Measurements from ENCODE around the gene KRT9. TPM values are rescaled to one million over a fixed set of nuclear protein-coding genes. Genes with fewer than 3 reads are reported as not detected.

The KRT9 gene
- total RNA-seq, 1 experiment from 2014 or later = not detected

GRCh38 chr17:41595585-41595984 is 23.7 kb upstream of the KRT9 start:
- no peaks in the 10 kb centered on the region for H3K36me3 ChIP-seq (ENCODE audit: insufficient read depth, low read length, poor library complexity, severe bottlenecking)
- no peaks in the 10 kb centered on the region for H3K9me3 ChIP-seq (ENCODE audit: low read depth, low read length, poor library complexity, severe bottlenecking)
- CTCF ChIA-PET = no interaction called here
- no peaks in the 10 kb centered on the region for H3K27me3 ChIP-seq (replicated peaks; ENCODE audit: insufficient read depth, low read depth, low read length, poor library complexity)
- intact Hi-C loops (cut with micrococcal nuclease; ENCODE audit: unreplicated experiment) = no loop called here
- H3K4me3 ChIP-seq (ENCODE audit: low read depth, low read length, poor library complexity, severe bottlenecking) = no peak overlapping the region
- POLR2A ChIA-PET (ENCODE audit: low non-redundant PET) = no interaction called here
- H3K4me1 ChIP-seq (ENCODE audit: insufficient read depth, low read length, poor library complexity, severe bottlenecking) = no peaks in the 10 kb centered on the region
- BruUV-seq (replicated peaks) = no TSS peak
- no peak for DNase-seq (ENCODE audit: low spot score)
- no peak for TF ChIP-seq CTCF (conservative IDR thresholded peaks at IDR 0.05; ENCODE audit: low read depth, low read length)
- TF ChIP-seq EZH2 (IDR thresholded peaks at IDR 0.05; ENCODE audit: borderline replicate concordance, low read depth, low read length, poor library complexity, severe bottlenecking) = no peak
- no peak overlapping the region for H3K27ac ChIP-seq (ENCODE audit: low read depth, low read length, poor library complexity, severe bottlenecking)

- intact Hi-C loops (cut with micrococcal nuclease; ENCODE audit: unreplicated experiment) = no loop called here
- Histone ChIP-seq H3K4me3 (ENCODE audit: low read depth, low read length, poor library complexity, severe bottlenecking) (no peak overlapping the region), H3K4me1 (ENCODE audit: insufficient read depth, low read length, poor library complexity, severe bottlenecking) (no peaks in the 10 kb centered on the region), H3K27me3 (replicated peaks; ENCODE audit: insufficient read depth, low read depth, low read length, poor library complexity) (no peaks in the 10 kb centered on the region), H3K9me3 (ENCODE audit: low read depth, low read length, poor library complexity, severe bottlenecking) (no peaks in the 10 kb centered on the region), H3K27ac (ENCODE audit: low read depth, low read length, poor library complexity, severe bottlenecking) (no peak overlapping the region), H3K36me3 (ENCODE audit: insufficient read depth, low read length, poor library complexity, severe bottlenecking) (no peaks in the 10 kb centered on the region)
- TF ChIP-seq CTCF (conservative IDR thresholded peaks at IDR 0.05; ENCODE audit: low read depth, low read length) (no peak), EZH2 (IDR thresholded peaks at IDR 0.05; ENCODE audit: borderline replicate concordance, low read depth, low read length, poor library complexity, severe bottlenecking) (no peak)
- POLR2A ChIA-PET (ENCODE audit: low non-redundant PET) = no interaction called here
- no TSS peak for BruUV-seq (replicated peaks)
- CTCF ChIA-PET = no interaction called here
- DNase-seq (ENCODE audit: low spot score) = no peak
These were observed 22.6 kb upstream of the KRT9 start for GRCh38 chr17:41594363-41594915.

GRCh38 chr17:41593306-41593981 is 21.6 kb upstream of the KRT9 start:
- TF ChIP-seq EZH2 (IDR thresholded peaks at IDR 0.05; ENCODE audit: borderline replicate concordance, low read depth, low read length, poor library complexity, severe bottlenecking) (no peak), CTCF (conservative IDR thresholded peaks at IDR 0.05; ENCODE audit: low read depth, low read length) (no peak)
- no peak for DNase-seq (ENCODE audit: low spot score)
- CTCF ChIA-PET = no interaction called here
- Histone ChIP-seq H3K9me3 (ENCODE audit: low read depth, low read length, poor library complexity, severe bottlenecking) (no peaks in the 10 kb centered on the region), H3K27ac (ENCODE audit: low read depth, low read length, poor library complexity, severe bottlenecking) (no peak overlapping the region), H3K4me1 (ENCODE audit: insufficient read depth, low read length, poor library complexity, severe bottlenecking) (no peaks in the 10 kb centered on the region), H3K27me3 (replicated peaks; ENCODE audit: insufficient read depth, low read depth, low read length, poor library complexity) (no peaks in the 10 kb centered on the region), H3K36me3 (ENCODE audit: insufficient read depth, low read length, poor library complexity, severe bottlenecking) (no peaks in the 10 kb centered on the region), H3K4me3 (ENCODE audit: low read depth, low read length, poor library complexity, severe bottlenecking) (no peak overlapping the region)
- no TSS peak for BruUV-seq (replicated peaks)
- POLR2A ChIA-PET (ENCODE audit: low non-redundant PET) = no interaction called here
- intact Hi-C loops (cut with micrococcal nuclease; ENCODE audit: unreplicated experiment) = no loop called here
